GM21390 (cell line): ENCODE measurements around the gene MEDAG.
A peak's percentile ranks its signal among the peaks of the same experiment; 100 is the strongest.

ENCODE experiments used
- ATAC-seq: cut with Tn5 transposase; IDR thresholded peaks from one replicate; pipeline ENCODE4 v1.9.1; 2021; ENCODE audit not compliant: unreplicated experiment

MEDAG gene

GRCh38 chr13:30905932-30906383 is at the start of gene MEDAG:
TSS of gene MEDAG (plus strand) at chr13:30906271. CDS start at chr13:30906516, 245 bp downstream.
- no peak for ATAC-seq

DNA sequence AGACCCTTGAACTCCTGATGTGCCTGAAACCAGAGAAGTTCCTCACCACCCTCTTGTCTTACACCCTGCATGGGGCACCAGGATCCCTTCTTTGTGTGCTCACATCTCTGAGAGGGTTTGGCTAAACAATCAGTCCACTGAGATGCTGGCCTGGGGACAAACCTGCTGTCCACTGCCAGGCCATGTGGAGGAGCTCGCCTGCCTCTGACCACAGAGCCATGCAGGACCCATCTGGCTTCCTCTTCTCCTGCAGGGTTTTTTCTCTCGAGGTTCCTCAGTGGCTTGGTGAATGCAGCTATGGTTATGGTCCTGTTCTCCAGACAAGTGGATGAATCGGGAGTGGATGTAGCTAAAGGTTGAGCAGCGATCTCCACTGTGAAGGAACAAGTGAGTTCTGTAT is 49.1 kb upstream of the MEDAG start:
- no peak for ATAC-seq

DNA sequence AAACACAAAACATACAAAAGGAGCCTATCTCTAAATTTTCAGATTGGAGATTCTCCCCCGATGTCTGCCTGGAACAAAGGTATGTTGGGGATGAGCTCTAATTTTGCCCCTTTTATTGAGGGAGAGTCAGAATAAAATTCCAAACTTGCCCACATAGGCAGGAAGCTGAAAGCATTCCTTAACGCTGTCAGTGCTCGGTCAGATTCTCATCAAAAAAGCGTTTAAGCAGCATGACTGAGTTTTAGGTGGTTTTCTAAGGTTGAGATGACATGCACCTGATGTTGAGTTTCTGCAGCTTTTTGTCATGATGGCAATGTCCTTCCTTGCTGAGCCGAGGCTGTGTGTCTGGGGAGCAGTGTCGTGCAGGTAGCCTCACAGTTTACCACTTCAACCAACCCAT is 48.4 kb upstream of the MEDAG start:
- ATAC-seq: no peak

DNA sequence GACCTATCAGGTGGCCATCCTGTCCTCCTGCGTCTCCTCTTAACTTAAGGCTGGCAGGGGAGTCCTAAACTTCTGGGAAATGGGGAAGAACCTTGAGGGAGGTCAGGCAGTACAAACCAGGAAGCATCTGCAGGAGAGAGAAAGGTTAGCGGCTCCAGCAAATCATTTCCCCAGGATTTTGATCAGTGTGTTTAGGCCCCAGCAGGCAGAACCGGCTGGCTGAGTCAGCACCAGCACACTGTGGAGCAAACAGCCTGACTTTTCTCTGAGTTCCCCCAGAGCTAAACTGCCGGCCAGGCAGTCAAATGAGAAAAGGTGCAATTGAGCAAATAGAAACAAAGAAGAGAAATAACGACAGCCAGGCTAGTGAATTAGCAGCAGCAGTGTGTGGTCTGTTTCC is 46.7 kb upstream of the MEDAG start:
- no peak for ATAC-seq

- ATAC-seq: no peak
Measured at GRCh38 chr13:30861163-30861562, 44.9 kb upstream of the MEDAG start.

- ATAC-seq: no peak
Measured at GRCh38 chr13:30861836-30862467, 44.1 kb upstream of the MEDAG start.

- no peak for ATAC-seq
Measured at GRCh38 chr13:30862707-30863106, 43.4 kb upstream of the MEDAG start.

GRCh38 chr13:30863231-30863630 is 42.8 kb upstream of the MEDAG start:
- ATAC-seq: no peak

GRCh38 chr13:30863796-30864195 is 42.3 kb upstream of the MEDAG start:
- ATAC-seq: no peak

DNA sequence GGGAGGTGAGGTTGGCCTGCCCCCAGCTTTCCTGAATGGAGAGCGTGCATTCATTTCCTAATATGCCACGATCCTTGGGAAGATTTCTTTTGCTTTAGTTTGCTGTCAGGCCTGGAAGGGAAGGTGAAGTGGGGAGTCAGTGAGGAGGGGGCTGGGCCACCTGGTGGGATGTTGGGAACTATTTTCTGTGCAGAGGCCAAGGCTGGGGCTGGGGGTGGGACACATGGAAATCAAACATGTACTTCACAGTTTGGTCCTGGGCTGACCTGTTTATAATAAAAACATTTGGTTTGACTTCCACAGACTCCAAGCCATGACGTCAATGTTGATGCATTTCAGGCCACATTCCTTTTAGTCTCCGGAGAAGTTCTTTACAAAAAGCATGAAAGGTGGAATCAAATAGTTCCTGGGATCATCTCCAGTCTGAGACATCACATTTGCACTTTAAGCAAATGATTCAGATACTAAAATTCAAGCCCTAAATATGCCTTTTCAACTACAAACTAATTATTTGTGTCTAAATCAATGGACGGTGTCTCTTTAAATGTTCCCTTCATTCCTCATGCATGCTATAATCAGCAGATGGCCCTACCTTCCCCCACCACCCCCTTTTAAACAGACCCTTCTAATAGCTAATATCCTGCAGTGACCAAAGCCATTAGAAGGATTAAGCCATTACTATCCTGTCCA is 41.5 kb upstream of the MEDAG start:
- ATAC-seq: no peak

DNA sequence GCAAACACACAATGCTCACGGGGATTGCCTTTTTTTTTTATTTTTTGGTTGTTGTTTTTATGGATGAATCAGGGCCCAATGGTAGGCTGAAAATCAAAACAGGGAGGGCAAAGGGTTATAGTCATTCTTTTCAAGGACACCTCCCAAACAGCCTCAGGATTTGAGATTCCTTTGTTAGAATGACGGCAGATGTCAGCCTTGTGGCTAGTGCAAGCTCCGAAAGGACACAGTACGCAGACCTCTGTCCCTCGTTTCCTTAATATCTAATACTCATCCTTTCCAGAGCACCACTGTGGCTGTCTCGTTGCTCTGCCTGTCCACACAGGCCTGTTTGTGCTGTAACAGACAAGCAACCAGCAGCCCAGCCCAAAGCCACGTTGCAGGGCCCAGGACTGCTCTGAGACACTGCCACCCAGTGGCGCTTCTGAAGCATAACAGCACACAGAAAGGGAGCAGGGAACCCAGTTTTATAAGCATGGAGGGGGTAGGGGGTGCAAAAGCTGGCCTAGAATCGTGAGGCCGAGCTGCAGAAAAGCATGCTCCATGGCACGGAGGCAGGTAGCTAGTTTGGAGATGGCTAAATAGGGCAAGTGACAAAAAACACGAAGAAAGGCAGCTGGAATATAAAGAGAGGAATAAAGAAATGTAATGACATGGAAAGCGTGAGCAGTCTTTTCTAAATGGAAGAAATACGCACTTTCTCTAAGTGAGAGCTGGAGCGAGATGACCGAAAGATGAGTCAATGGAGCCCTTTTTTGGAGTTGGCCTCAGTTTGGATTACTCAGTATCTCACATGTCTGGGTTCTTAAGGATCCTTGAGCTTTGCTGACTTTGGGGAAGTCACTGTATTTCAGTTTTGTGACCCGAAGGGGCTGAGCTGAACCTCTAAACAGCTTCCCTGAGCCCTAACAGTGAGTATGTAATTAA is 40.7 kb upstream of the MEDAG start:
- ATAC-seq: peak; percentile 89

DNA sequence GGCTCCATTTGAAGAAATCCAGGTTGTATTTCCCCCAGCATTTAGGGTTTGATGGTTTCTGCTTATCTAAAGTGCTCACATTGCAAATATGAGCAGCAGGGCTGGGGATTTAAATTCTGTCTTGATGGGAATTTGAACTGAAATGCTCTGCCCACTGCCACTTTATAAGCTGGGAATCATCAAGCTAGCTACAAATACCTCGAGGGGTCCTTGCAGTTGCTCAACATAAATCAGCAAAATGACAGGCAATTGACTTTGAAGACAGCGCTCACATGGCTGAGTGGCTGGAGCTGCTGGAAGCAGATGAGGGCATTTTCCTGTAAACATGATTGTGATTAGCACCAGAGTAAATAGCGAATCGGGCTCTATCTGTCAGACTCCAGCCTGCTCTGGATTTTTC is 39.4 kb upstream of the MEDAG start:
- ATAC-seq: no peak

DNA sequence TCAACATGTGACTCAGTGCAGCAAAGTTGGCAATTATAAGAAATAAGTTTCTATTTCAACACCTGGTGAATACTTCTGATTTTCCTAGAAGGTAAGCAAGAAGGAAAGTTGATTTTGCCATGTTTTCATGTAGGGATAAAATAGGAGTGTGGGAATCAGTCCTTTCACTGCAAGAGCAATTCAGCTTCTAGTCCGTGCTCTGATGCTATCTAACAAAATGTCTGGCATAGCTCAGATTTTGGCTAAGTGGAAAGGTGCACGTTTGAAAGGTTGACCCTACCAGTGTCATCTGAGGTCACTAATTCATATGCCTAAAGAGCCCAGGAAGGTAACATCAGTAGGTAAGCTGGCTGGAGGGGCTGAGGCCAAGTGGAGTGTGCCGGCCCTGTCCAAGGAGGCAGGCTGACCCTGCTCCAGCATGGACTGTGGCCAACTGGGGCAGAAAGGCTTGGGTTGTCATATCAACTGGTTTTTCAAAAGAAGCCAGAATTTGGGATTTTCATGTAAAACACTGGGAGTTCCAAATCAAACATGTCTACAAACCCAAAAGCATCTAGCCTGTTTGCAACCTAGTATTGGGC is 38.9 kb upstream of the MEDAG start:
- ATAC-seq: no peak

- no peak for ATAC-seq
Measured at GRCh38 chr13:30868799-30869470, 37.1 kb upstream of the MEDAG start.

- ATAC-seq: no peak
Measured at GRCh38 chr13:30869491-30869890, 36.6 kb upstream of the MEDAG start.

DNA sequence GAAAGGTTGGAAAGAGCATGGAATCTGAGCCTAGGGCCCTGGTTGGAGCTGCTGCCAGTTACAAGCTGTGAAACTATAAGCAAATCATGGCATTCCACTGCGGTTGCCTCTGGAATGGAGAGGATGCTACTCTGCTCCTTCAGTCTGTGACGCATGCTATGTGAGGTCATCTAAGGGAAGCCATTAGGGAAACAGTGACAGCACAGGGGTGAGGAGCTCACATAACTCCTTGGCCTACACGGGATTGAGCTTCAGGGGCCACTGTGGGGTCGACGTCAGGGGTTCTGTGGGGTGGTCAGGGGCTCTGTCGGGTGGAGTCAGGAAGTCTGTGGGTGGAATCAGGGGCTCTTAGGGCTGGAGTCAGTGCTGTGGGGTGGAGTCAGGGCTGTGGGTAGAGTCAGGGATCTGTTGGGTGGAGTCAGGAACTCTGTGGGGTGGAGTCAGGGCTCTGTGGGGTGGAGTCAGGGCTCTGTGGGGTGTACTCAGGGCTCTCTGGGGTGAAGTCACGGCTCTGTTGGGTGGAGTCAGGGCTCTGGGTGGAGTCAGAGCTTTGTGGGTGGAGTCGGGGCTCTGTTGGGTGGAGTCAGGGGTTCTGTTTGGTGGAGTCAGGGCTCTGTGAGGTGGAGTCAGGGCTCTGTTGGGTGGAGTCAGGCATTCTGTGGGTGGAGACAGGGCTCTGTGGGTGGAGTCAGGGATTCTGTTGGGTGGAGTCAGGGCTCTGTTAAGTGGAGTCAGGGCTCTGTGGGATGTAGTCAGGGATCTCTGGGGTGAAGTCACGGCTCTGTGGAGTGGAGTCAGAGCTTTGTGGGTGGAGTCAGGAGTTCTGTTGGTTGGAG is 35.8 kb upstream of the MEDAG start:
- no peak for ATAC-seq

DNA sequence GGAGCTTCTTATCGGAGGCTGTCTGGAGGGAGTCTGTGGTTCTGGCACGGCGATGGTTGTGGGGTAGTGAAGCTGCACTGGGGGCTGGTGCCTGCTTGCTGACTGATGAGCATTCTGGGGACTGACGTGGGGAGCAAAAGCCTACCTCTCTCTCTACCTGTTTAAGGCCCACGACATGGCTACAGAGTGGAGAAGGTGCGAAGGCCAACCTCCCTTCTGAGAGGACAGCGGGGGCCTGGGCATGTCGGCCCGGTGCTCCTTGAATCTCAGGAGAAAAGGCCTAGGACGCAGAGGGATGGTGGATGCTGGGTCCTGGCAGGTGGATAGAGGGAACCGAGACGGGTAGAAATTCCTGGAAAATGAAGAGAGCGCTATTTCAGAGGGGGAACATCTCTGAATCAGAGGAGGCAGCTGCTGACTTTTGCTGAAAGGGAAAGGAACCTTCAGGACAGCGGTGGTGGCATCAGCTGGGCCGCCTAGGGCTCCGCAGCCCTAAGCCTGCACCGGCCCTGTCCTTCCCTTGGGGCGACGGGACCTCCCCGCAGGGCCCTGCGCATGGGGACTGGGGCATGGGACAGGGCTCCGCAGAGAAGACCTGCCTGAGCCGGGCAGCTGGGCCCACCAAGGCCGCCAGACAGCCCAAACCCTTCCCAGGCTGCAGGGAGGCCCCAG is 35.0 kb upstream of the MEDAG start:
- no peak for ATAC-seq

DNA sequence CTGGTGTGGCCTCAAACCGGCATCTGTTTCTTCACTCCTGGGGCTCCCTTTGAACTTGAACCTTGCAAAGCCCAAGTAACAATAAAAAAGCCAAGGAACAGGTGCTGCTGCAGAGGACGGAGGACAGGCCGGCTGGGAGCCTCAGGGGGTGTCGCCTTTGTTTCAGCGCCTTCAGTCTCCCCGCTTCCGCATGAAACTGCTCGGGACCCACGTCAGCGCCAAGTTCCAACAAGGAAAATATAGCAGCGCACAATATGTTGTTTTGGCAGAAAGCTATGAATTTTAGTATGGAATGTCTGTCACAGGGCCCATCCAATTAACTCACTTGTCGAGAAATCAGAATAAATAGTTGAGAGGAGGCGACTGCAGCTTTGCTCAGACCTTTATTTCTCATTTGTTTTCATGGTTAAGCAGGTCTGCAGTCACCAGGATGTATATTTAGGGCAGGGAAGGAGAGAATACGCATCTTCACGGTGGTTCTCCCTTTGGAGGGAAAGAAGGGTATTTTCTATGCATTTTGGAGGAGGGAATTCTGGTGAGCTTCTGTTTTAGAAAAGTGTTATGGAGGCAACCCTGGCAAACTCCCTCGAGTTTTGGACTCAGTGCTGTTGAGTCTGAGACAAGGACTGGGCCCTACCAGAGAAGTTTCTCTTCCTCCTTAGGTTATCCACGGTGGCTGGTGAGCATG is 34.3 kb upstream of the MEDAG start:
- ATAC-seq: no peak

DNA sequence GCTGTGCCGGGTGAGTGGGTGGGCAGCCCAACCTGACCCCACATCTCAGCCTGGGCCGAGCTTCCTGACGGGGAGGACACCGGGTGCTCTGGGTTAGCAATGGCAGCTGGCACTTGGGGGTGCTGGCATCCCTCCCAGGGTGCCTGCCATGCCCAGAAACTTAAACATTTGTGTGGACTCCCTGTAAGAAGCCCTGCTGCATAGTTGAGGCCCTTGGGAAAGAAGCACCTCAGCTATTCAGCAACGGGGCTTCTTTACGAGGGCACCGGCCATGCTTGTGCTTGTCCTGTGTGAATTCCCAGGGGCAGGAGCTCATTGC is 33.8 kb upstream of the MEDAG start:
- ATAC-seq: no peak
